Measurements from ENCODE around the gene WFS1. TPM values are rescaled to one million over a fixed set of nuclear protein-coding genes. Genes with fewer than 3 reads are reported as not detected.

Gene WFS1
- total and polyA plus RNA-seq, 2 experiments from 2014 or later: 36.1 to 43.1 TPM

DNA sequence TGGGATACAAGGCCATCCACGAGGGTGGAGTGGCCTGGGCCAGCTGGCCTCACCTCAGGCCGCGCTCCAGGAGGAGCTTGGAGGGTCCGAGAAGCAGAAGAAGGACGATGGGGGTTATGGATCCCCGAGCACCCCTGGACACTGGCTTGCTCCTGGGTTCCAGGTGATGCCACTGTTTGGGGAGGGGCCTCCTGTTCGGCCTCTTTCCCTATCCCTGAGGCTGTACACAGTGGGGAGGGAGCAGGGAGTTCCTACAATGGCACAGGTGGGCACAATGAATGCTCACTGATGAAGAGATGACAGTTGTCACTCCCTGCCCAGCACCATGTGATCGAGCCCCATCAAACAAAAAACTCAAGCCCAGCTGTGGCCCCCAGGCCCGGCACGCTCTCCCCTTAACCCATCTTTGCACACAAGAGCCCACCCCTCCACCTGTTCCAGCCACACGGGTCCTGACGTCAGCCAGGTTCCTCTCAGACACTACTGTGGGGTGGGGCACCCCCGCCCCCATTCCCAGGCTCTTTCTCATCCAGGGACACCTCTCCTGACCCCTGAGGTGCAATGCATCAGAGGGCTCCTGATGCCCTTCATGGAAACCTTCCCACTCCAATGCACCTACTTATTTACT is 70.3 kb downstream of the WFS1 start:
- H3K9me3 ChIP-seq (ENCODE audit: low read depth): no peaks in the 10 kb centered on the region
- DNase-seq (ENCODE audit: low spot score): no peak
- H3K9me2 ChIP-seq (replicated peaks; ENCODE audit: insufficient read depth): no peaks in the 10 kb centered on the region
- peaks cover 7% of the 10 kb centered on the region for H3K27me3 ChIP-seq
- H3K27ac ChIP-seq: no peak overlapping the region
- no peaks in the 10 kb centered on the region for H3K79me2 ChIP-seq
- TF ChIP-seq, protein P1, sequence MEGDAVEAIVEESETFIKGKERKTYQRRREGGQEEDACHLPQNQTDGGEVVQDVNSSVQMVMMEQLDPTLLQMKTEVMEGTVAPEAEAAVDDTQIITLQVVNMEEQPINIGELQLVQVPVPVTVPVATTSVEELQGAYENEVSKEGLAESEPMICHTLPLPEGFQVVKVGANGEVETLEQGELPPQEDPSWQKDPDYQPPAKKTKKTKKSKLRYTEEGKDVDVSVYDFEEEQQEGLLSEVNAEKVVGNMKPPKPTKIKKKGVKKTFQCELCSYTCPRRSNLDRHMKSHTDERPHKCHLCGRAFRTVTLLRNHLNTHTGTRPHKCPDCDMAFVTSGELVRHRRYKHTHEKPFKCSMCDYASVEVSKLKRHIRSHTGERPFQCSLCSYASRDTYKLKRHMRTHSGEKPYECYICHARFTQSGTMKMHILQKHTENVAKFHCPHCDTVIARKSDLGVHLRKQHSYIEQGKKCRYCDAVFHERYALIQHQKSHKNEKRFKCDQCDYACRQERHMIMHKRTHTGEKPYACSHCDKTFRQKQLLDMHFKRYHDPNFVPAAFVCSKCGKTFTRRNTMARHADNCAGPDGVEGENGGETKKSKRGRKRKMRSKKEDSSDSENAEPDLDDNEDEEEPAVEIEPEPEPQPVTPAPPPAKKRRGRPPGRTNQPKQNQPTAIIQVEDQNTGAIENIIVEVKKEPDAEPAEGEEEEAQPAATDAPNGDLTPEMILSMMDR (IDR thresholded peaks at IDR 0.05; ENCODE audit: poor library complexity): no peak
- TF ChIP-seq EZH2 (IDR thresholded peaks at IDR 0.05; ENCODE audit: borderline replicate concordance): no peak
- no peak for TF ChIP-seq EZH2phosphoT487 (IDR thresholded peaks at IDR 0.05; ENCODE audit: low read depth, severe bottlenecking, unreplicated experiment)
- no peak overlapping the region for H3K4me3 ChIP-seq
- no peaks in the 10 kb centered on the region for H4K20me1 ChIP-seq (ENCODE audit: insufficient read depth, poor library complexity, severe bottlenecking)
- no peaks in the 10 kb centered on the region for H3K36me3 ChIP-seq (replicated peaks; ENCODE audit: insufficient read depth, low read depth)
- H3K4me1 ChIP-seq (ENCODE audit: insufficient read depth): no peaks in the 10 kb centered on the region
- no peak overlapping the region for H3K4me2 ChIP-seq
- no peak overlapping the region for H2AFZ ChIP-seq
- 86% methylated on average over 13 of the region's 13 CpGs for WGBS (ENCODE audit: low lambda C conversion rate, missing lambda C conversion rate)

DNA sequence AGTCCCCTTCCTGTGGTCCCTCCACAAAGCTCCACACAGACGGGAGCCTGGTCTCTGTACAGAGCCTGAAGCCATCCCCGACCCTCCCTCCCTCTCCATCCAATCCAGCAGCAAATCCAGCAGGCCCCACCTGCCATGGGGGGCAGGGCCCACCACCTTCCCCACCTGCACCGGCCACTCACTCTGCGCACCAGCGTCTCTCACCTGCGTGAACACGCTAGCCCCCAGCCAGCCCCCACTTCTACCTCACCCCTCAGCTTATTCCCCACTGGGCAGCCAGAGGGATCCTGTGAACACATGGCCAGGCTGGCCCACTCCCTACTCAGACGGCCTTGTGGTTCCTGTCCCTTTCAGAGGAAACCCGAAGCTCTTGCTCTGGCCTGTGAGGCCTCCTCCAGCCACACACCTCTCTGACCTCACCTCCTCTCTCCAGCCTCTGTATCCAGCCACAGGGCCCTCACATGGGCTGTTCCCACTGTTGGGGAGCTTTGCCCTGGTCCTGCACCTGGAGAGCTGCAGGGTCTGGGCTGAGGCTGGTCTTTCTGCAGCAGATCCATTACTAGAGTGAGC is 70.9 kb downstream of the WFS1 start:
- H3K79me2 ChIP-seq: no peaks in the 10 kb centered on the region
- no peaks in the 10 kb centered on the region for H4K20me1 ChIP-seq (ENCODE audit: insufficient read depth, poor library complexity, severe bottlenecking)
- 85% methylated on average over 6 of the region's 9 CpGs for WGBS (ENCODE audit: low lambda C conversion rate, missing lambda C conversion rate)
- H3K4me2 ChIP-seq: no peak overlapping the region
- H3K36me3 ChIP-seq (replicated peaks; ENCODE audit: insufficient read depth, low read depth): no peaks in the 10 kb centered on the region
- H2AFZ ChIP-seq: no peak overlapping the region
- H3K4me3 ChIP-seq: no peak overlapping the region
- H3K4me1 ChIP-seq (ENCODE audit: insufficient read depth): no peaks in the 10 kb centered on the region
- no peak for TF ChIP-seq EZH2 (IDR thresholded peaks at IDR 0.05; ENCODE audit: borderline replicate concordance)
- no peak for TF ChIP-seq EZH2phosphoT487 (IDR thresholded peaks at IDR 0.05; ENCODE audit: low read depth, severe bottlenecking, unreplicated experiment)
- TF ChIP-seq, protein P1 (IDR thresholded peaks at IDR 0.05; ENCODE audit: poor library complexity): no peak
- no peak overlapping the region for H3K27ac ChIP-seq
- no peak for DNase-seq (ENCODE audit: low spot score)
- H3K27me3 ChIP-seq: peaks cover 7% of the 10 kb centered on the region
- H3K9me2 ChIP-seq (replicated peaks; ENCODE audit: insufficient read depth): no peaks in the 10 kb centered on the region
- H3K9me3 ChIP-seq (ENCODE audit: low read depth): no peaks in the 10 kb centered on the region

DNA sequence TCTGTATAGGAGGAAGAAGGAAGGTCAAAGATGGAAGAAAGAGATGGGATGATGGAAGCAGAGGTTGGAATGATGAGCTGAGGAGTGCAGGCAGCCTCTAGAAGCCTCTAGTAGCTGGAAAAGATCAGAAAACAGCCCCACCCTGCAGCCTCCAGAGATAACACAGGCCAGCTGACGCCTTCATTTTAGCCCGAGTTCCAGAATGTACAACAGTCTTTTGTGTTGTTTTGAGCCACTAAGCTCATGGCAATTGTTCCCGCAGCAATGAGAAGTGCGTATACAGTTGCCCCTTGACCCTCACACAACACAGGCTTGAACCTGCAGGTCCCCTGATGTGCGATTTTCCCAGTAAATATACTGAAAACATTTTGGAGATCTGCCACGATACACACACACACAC is 72.0 kb downstream of the WFS1 start:
- H3K9me3 ChIP-seq (ENCODE audit: low read depth): no peaks in the 10 kb centered on the region
- no peaks in the 10 kb centered on the region for H4K20me1 ChIP-seq (ENCODE audit: insufficient read depth, poor library complexity, severe bottlenecking)
- no peaks in the 10 kb centered on the region for H3K36me3 ChIP-seq (replicated peaks; ENCODE audit: insufficient read depth, low read depth)
- DNase-seq (ENCODE audit: low spot score): no peak
- WGBS (ENCODE audit: low lambda C conversion rate, missing lambda C conversion rate): 79% methylated on average over 6 of the region's 6 CpGs
- TF ChIP-seq EZH2 (IDR thresholded peaks at IDR 0.05; ENCODE audit: borderline replicate concordance): no peak
- no peak for TF ChIP-seq EZH2phosphoT487 (IDR thresholded peaks at IDR 0.05; ENCODE audit: low read depth, severe bottlenecking, unreplicated experiment)
- TF ChIP-seq, protein P1 (IDR thresholded peaks at IDR 0.05; ENCODE audit: poor library complexity): no peak
- H3K79me2 ChIP-seq: no peaks in the 10 kb centered on the region
- peaks cover 7% of the 10 kb centered on the region for H3K27me3 ChIP-seq
- no peak overlapping the region for H3K4me2 ChIP-seq
- H3K27ac ChIP-seq: no peak overlapping the region
- H3K4me1 ChIP-seq (ENCODE audit: insufficient read depth): no peaks in the 10 kb centered on the region
- no peaks in the 10 kb centered on the region for H3K9me2 ChIP-seq (replicated peaks; ENCODE audit: insufficient read depth)
- H3K4me3 ChIP-seq: no peak overlapping the region
- H2AFZ ChIP-seq: no peak overlapping the region
